HepG2 (cell line): Measurements from ENCODE around the gene COX6A2. TPM values are rescaled to one million over a fixed set of nuclear protein-coding genes. Genes with fewer than 3 reads are reported as not detected.
A peak's percentile ranks its signal among the peaks of the same experiment; 100 is the strongest.

Source experiments
- ATF7-NPFF ChIP-seq: sonication (generic); formaldehyde crosslinking; IDR thresholded peaks from 2 replicates; pipeline ENCODE4 v1.8.1; 2023; ENCODE audit warnings: mild to moderate bottlenecking, low read depth, missing genetic modification reagents, moderate library complexity
- EED ChIP-seq: sonication (generic); formaldehyde crosslinking; IDR thresholded peaks from 2 replicates; pipeline ENCODE4 v1.5.0; 2020; ENCODE audit warnings: mild to moderate bottlenecking, missing genetic modification reagents
- GATAD1 ChIP-seq: IDR thresholded peaks from 2 replicates; pipeline ENCODE4 v1.6.1; 2016; ENCODE audit warnings: missing genetic modification reagents, missing compliant biosample characterization
- HOXA5 ChIP-seq: sonication (generic); formaldehyde crosslinking; IDR thresholded peaks from 2 replicates; pipeline ENCODE4 v1.4.0; 2020; ENCODE audit warnings: missing genetic modification reagents
- IKZF4 ChIP-seq: sonication (generic); formaldehyde crosslinking; IDR thresholded peaks from 2 replicates; pipeline ENCODE4 v1.5.1; 2020; ENCODE audit warnings: borderline replicate concordance, mild to moderate bottlenecking, low read depth, missing genetic modification reagents; ENCODE audit errors: not compliant biosample characterization
- KMT2A ChIP-seq: sonication (generic); formaldehyde crosslinking; IDR thresholded peaks from 2 replicates; pipeline ENCODE4 v1.4.0; 2020; ENCODE audit warnings: missing genetic modification reagents
- MIXL1 ChIP-seq: IDR thresholded peaks from 2 replicates; pipeline ENCODE4 v1.6.1; 2016
- NFE2 ChIP-seq: sonication (generic); formaldehyde crosslinking; IDR thresholded peaks from 2 replicates; pipeline ENCODE4 v1.4.0; 2020; ENCODE audit warnings: missing genetic modification reagents
- SOX5 ChIP-seq: IDR thresholded peaks from 2 replicates; pipeline ENCODE4 v1.6.1; 2016; ENCODE audit warnings: borderline replicate concordance
- SRY ChIP-seq: sonication (generic); formaldehyde crosslinking; IDR thresholded peaks from 2 replicates; pipeline ENCODE4 v1.8.0; 2022; ENCODE audit warnings: mild to moderate bottlenecking, missing genetic modification reagents
- TBX2 ChIP-seq: sonication (generic); formaldehyde crosslinking; IDR thresholded peaks from 2 replicates; pipeline ENCODE4 v1.5.0; 2020; ENCODE audit warnings: missing genetic modification reagents, mild to moderate bottlenecking, borderline replicate concordance
- ZNF326 ChIP-seq: sonication (generic); formaldehyde crosslinking; IDR thresholded peaks from 2 replicates; pipeline ENCODE4 v1.4.0; 2020; ENCODE audit warnings: missing genetic modification reagents, borderline replicate concordance
- ZNF510 ChIP-seq: sonication (generic); formaldehyde crosslinking; IDR thresholded peaks from 2 replicates; pipeline ENCODE4 v1.4.0; 2020; ENCODE audit warnings: low read depth, mild to moderate bottlenecking, missing genetic modification reagents
- ZNF549 ChIP-seq: sonication (generic); formaldehyde crosslinking; IDR thresholded peaks from 2 replicates; pipeline ENCODE4 v1.5.0; 2020; ENCODE audit warnings: missing genetic modification reagents
- ZNF746 ChIP-seq: sonication (generic); formaldehyde crosslinking; IDR thresholded peaks from 2 replicates; pipeline ENCODE4 v1.8.0; 2022; ENCODE audit warnings: mild to moderate bottlenecking, missing genetic modification reagents
- ZSCAN12 ChIP-seq: sonication (generic); formaldehyde crosslinking; IDR thresholded peaks from 2 replicates; pipeline ENCODE4 v1.9.0; 2021; ENCODE audit warnings: mild to moderate bottlenecking, missing genetic modification reagents
- polyA plus RNA-seq, 8 experiments: library from polyadenylated mRNA; depleted of rRNA in 3 of 8; stranded (reverse) in 7 of 8; unstranded in 1 of 8; fragments of >200 nt; fragmentation: Illumina TruSeq in 4 of 8; extraction: Trizol in 4 of 8; gene quantifications; 2 replicates each; pipeline versions ENCODE4 v1.2.1 to v1.2.3, GENCODE V29; 2011 to 2016; ENCODE audit warnings: low read depth in 4 of 8, missing spikeins in 1 of 8, mixed read lengths in 1 of 8; ENCODE audit not compliant: insufficient read depth in 1 of 8
- total RNA-seq, 5 experiments: library from RNA; depleted of rRNA; stranded (reverse); fragments of >200 nt; fragmentation: Illumina TruSeq; extraction: Trizol; gene quantifications; 2 replicates each; pipeline ENCODE4 v1.2.3, GENCODE V29; 2016; ENCODE audit warnings: low read depth in 1 of 5
- TF ChIP-seq, protein P1 (sequence below): sonication (generic); formaldehyde crosslinking; IDR thresholded peaks from 2 replicates; pipeline ENCODE4 v1.9.0; 2021; ENCODE audit warnings: missing genetic modification reagents, borderline replicate concordance
- TF ChIP-seq, protein P2 (sequence below): sonication (generic); formaldehyde crosslinking; IDR thresholded peaks from 2 replicates; pipeline ENCODE4 v1.8.1; 2022; ENCODE audit warnings: mild to moderate bottlenecking, missing genetic modification reagents
- TF ChIP-seq, protein P3 (sequence below): IDR thresholded peaks from 2 replicates; pipeline ENCODE4 v1.6.1; 2016
- TF ChIP-seq, protein P4 (sequence below): sonication (generic); formaldehyde crosslinking; IDR thresholded peaks from 2 replicates; pipeline ENCODE4 v1.4.0; 2020; ENCODE audit warnings: mild to moderate bottlenecking, low read depth, missing genetic modification reagents

The COX6A2 gene
- total and polyA plus RNA-seq, 2 of the 13 experiments (the other 11 are each of a cell fraction or from before 2014, with no cell fraction given), result not detected

DNA sequence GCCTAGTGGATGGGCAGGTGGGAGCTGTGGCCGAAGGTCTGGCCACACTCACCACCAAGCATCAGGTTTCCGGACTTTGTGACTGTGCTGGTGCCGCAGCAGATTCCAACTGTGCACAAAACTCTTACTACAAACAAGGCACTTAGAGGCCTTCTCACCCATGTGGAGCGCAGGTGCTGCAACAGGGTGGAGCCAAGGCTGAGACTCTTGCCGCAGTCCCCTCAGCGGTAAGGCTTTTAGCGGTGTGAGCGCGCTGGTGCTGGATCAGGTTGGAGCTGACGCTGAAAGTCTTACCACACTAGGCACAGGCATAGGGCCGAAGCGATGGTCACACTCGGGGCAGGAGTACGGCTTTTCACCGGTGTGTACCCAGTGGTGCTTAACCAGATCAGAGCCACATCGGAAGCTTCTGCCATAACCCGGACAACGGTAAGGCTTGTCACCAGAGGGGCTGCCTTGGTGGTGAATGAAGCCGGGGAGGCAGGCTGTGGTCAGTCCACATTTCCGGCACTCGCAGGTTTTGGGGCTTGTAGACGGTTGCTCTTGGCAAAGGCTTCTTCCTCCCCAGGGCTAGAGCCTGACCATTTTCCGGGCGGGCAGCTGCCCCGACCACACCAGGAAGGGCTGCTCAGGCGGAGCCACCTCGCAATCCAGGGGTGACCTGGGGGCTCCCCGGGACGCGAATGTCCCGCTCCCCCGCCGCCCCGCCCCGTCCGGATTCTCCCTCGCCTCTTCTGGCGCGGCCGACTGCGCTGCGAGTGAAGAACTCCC lies 30.1 kb upstream of the COX6A2 start (continued):
- TF ChIP-seq NFE2 (no peak), ZNF746 (no peak), MIXL1 (CRISPR knock-in tag) (peak; percentile 75), SOX5 (peak; percentile 79), HOXA5 (CRISPR knock-in tag) (no peak), TBX2 (CRISPR knock-in tag) (peak; percentile 98), ZNF326 (CRISPR knock-in tag) (no peak), SRY (CRISPR knock-in tag) (no peak), IKZF4 (CRISPR knock-in tag) (peak; percentile 80), ZNF510 (CRISPR knock-in tag) (peak; percentile 92; the same call in 1 of the 2 replicates), ATF7-NPFF (CRISPR knock-in tag) (peak; percentile 48; the same call in 1 of the 2 replicates), EED (CRISPR knock-in tag) (peak; percentile 95), ZNF549 (CRISPR knock-in tag) (no peak), ZSCAN12 (peak; percentile 84; the same call in 1 of the 2 replicates), KMT2A (0 out of 2 replicates have a peak, but pooled peaks have one; percentile 58), GATAD1 (CRISPR knock-in tag) (peak; percentile 71; the same call in 1 of the 2 replicates)
- TF ChIP-seq, protein P1, sequence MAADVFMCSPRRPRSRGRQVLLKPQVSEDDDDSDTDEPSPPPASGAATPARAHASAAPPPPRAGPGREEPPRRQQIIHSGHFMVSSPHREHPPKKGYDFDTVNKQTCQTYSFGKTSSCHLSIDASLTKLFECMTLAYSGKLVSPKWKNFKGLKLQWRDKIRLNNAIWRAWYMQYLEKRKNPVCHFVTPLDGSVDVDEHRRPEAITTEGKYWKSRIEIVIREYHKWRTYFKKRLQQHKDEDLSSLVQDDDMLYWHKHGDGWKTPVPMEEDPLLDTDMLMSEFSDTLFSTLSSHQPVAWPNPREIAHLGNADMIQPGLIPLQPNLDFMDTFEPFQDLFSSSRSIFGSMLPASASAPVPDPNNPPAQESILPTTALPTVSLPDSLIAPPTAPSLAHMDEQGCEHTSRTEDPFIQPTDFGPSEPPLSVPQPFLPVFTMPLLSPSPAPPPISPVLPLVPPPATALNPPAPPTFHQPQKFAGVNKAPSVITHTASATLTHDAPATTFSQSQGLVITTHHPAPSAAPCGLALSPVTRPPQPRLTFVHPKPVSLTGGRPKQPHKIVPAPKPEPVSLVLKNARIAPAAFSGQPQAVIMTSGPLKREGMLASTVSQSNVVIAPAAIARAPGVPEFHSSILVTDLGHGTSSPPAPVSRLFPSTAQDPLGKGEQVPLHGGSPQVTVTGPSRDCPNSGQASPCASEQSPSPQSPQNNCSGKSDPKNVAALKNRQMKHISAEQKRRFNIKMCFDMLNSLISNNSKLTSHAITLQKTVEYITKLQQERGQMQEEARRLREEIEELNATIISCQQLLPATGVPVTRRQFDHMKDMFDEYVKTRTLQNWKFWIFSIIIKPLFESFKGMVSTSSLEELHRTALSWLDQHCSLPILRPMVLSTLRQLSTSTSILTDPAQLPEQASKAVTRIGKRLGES, result no peak
- TF ChIP-seq, protein P2, sequence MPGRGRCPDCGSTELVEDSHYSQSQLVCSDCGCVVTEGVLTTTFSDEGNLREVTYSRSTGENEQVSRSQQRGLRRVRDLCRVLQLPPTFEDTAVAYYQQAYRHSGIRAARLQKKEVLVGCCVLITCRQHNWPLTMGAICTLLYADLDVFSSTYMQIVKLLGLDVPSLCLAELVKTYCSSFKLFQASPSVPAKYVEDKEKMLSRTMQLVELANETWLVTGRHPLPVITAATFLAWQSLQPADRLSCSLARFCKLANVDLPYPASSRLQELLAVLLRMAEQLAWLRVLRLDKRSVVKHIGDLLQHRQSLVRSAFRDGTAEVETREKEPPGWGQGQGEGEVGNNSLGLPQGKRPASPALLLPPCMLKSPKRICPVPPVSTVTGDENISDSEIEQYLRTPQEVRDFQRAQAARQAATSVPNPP (CRISPR knock-in tag), result peak; percentile 87; the same call in 1 of the 2 replicates
- TF ChIP-seq, protein P3, sequence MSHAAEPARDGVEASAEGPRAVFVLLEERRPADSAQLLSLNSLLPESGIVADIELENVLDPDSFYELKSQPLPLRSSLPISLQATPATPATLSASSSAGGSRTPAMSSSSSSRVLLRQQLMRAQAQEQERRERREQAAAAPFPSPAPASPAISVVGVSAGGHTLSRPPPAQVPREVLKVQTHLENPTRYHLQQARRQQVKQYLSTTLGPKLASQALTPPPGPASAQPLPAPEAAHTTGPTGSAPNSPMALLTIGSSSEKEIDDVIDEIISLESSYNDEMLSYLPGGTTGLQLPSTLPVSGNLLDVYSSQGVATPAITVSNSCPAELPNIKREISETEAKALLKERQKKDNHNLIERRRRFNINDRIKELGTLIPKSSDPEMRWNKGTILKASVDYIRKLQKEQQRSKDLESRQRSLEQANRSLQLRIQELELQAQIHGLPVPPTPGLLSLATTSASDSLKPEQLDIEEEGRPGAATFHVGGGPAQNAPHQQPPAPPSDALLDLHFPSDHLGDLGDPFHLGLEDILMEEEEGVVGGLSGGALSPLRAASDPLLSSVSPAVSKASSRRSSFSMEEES, result peak; percentile 84
- TF ChIP-seq, protein P4, sequence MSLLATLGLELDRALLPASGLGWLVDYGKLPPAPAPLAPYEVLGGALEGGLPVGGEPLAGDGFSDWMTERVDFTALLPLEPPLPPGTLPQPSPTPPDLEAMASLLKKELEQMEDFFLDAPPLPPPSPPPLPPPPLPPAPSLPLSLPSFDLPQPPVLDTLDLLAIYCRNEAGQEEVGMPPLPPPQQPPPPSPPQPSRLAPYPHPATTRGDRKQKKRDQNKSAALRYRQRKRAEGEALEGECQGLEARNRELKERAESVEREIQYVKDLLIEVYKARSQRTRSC, result 0 out of 2 replicates have a peak, but pooled peaks have one; percentile 71
